A673 (cell line): ENCODE results near the gene HBG1.

ENCODE experiments used
- EZH2 ChIP-seq: fragments of 200-600 bp; sonication (generic); IDR thresholded peaks from 2 replicates; pipeline ENCODE4 v1.6.1; 2017; ENCODE audit warnings: borderline replicate concordance, low read depth, mild to moderate bottlenecking, mixed read lengths, antibody characterized with exemption, low read length; ENCODE audit not compliant: poor library complexity, severe bottlenecking
- TF ChIP-seq, protein P1 (sequence below): fragments of 300-800, 200-600 bp; sonication (generic); conservative IDR thresholded peaks from 2 replicates; pipeline ENCODE4 v1.5.1; 2017; ENCODE audit warnings: low read depth, mild to moderate bottlenecking, antibody characterized with exemption, low read length, moderate library complexity, mixed read lengths

DNA sequence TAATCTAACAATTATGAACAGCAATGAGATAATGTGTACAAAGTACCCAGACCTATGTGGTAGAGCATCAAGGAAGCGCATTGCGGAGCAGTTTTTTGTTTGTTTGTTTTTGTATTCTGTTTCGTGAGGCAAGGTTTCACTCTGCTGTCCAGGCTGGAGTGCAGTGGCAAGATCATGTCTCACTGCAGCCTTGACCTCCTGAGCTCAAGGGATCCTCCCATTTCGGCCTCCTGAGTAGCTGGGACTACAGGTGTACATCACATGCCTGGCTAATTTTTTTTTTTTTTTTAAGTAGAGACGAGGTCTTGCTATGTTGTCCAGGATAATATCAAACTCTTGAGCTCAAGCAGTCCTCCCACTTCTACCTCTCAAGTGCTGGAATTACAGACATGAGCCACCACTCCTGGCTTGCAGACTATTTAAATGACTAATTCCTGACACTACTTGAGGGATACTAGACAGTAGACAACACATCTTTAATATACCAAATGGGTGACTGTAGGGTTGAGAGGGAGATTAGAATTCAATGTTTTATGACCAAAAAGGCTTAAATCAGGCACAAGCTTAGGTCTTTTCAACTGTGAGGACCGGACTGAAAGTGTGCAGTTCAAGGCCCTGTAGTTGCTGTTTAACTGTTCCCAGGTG is 39.4 kb upstream of the HBG1 start:
- TF ChIP-seq, protein P1, sequence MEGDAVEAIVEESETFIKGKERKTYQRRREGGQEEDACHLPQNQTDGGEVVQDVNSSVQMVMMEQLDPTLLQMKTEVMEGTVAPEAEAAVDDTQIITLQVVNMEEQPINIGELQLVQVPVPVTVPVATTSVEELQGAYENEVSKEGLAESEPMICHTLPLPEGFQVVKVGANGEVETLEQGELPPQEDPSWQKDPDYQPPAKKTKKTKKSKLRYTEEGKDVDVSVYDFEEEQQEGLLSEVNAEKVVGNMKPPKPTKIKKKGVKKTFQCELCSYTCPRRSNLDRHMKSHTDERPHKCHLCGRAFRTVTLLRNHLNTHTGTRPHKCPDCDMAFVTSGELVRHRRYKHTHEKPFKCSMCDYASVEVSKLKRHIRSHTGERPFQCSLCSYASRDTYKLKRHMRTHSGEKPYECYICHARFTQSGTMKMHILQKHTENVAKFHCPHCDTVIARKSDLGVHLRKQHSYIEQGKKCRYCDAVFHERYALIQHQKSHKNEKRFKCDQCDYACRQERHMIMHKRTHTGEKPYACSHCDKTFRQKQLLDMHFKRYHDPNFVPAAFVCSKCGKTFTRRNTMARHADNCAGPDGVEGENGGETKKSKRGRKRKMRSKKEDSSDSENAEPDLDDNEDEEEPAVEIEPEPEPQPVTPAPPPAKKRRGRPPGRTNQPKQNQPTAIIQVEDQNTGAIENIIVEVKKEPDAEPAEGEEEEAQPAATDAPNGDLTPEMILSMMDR: no peak
- no peak for TF ChIP-seq EZH2
